GM12874 (cell line): Measurements from ENCODE around the gene ITGB6.

Experiments used
- CTCF ChIP-seq: IDR thresholded peaks from 2 replicates; pipeline ENCODE4 v1.5.1; 2011; ENCODE audit warnings: low read depth, mild to moderate bottlenecking, control low read depth, low read length, moderate library complexity; ENCODE audit not compliant: insufficient read depth

Gene ITGB6

GRCh38 chr2:160091381-160091780 lies 108.7 kb downstream of the ITGB6 start:
- TF ChIP-seq CTCF: no peak

GRCh38 chr2:160087854-160088745 lies 112.0 kb downstream of the ITGB6 start:
- peak; percentile 37; the same call in 1 of the 2 replicates for TF ChIP-seq CTCF

- no peak for TF ChIP-seq CTCF
Measured at GRCh38 chr2:160085662-160086061, 114.4 kb downstream of the ITGB6 start.

- TF ChIP-seq CTCF: no peak
Measured at GRCh38 chr2:160077912-160078810, 121.9 kb downstream of the ITGB6 start.

- no peak for TF ChIP-seq CTCF
Measured at GRCh38 chr2:160076914-160077313, 123.2 kb downstream of the ITGB6 start.

- TF ChIP-seq CTCF: no peak
Measured at GRCh38 chr2:160076241-160076640, 123.8 kb downstream of the ITGB6 start.

DNA sequence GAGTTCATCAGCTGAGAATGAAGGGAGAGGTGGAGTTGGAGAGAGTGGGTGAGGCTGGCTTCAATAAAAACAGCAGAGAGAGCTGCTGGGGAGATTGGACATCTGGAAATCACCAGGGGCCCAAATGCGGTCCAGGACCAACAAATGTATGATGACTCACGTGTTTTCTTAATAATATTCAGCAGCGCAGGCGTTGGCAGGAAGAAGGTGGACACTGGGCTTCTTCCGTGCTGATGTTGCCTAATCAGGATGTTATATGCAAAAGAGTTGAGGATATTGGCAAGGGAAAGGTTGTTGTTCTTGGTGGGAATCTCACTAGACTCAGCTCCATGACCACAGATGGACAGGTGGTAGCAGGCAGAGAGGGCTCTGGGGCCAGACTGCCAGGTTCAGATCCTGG lies 124.9 kb downstream of the ITGB6 start:
- no peak for TF ChIP-seq CTCF
